Kidney (tissue), 14 donors: ENCODE results near the gene XCL1. TPM values are rescaled to one million over a fixed set of nuclear protein-coding genes. Genes with fewer than 3 reads are reported as not detected.
"Not testable (repeated sequence)": the region's sequence is repeated elsewhere in the genome, so short reads cannot be mapped to it uniquely, and the experiment has no call there.

Source experiments
- DNase-seq, 5 donors: peaks; one replicate each; pipeline ENCODE4 v3.0.0-alpha.2; 2013 to 2020
- FAIRE-seq: peaks from 2 replicates; lab custom pipeline; 2012; peaks lifted over from hg19 to GRCh38; lab: Jason Lieb, UNC
- H3K27ac ChIP-seq, 2 donors: one replicate each; pipeline ENCODE4 v1.7.0; 2013; ENCODE audit warnings: low read depth in 2 of 2, low read length in 2 of 2, inconsistent platforms in 1 of 2
- H3K27me3 ChIP-seq: one replicate; pipeline ENCODE4 v1.7.1; 2013; ENCODE audit warnings: low read length, inconsistent platforms; ENCODE audit not compliant: control insufficient read depth, insufficient read depth
- H3K36me3 ChIP-seq, 3 donors: one replicate each; pipeline versions ENCODE4 v1.7.0 to v1.7.1; 2013; ENCODE audit warnings: low read length in 3 of 3, control low read depth in 1 of 3, inconsistent platforms in 1 of 3; ENCODE audit not compliant: insufficient read depth in 3 of 3, control insufficient read depth in 2 of 3
- H3K4me1 ChIP-seq, 3 donors: one replicate each; pipeline versions ENCODE4 v1.7.0 to v1.7.1; 2013; ENCODE audit warnings: low read length in 3 of 3, inconsistent platforms in 1 of 3, low read depth in 1 of 3; ENCODE audit not compliant: control insufficient read depth in 2 of 3, insufficient read depth in 2 of 3
- H3K4me3 ChIP-seq, 3 donors: one replicate each; pipeline versions ENCODE4 v1.7.0 to v1.8.1; 2013; ENCODE audit warnings: low read length in 3 of 3, control low read depth in 1 of 3, inconsistent platforms in 1 of 3
- H3K9ac ChIP-seq, 3 donors: one replicate each; pipeline versions ENCODE4 v1.7.0 to v1.7.1; 2013; ENCODE audit warnings: low read length in 3 of 3, control low read depth in 1 of 3, inconsistent platforms in 1 of 3
- H3K9me3 ChIP-seq, 3 donors: one replicate each; pipeline versions ENCODE4 v1.7.0 to v1.7.1; 2013; ENCODE audit warnings: low read length in 3 of 3, control low read depth in 1 of 3, inconsistent platforms in 1 of 3; ENCODE audit not compliant: control insufficient read depth in 2 of 3, insufficient read depth in 1 of 3
- CTCF ChIP-seq: IDR thresholded peaks from 3 replicates; pipeline ENCODE4 v1.5.1; 2012; ENCODE audit warnings: mild to moderate bottlenecking, moderate library complexity, borderline replicate concordance; ENCODE audit not compliant: insufficient read depth; ENCODE audit errors: extremely low read depth
- intact Hi-C: fragments of 100-400 bp; cut with DNase I; formaldehyde crosslinking; loops from one replicate; pipeline ENCODE4 v1.11.1; 2022
- polyA plus RNA-seq: library from polyadenylated mRNA; stranded (reverse); fragments of 350-450 nt; fragmentation: Illumina TruSeq; extraction: RNeasy Lipid Tissue Mini Kit (QIAGEN cat#74804); gene quantifications from one replicate; pipeline ENCODE4 v1.2.3, GENCODE V29; 2014; ENCODE audit warnings: low read depth, low replicate concordance; ENCODE audit not compliant: insufficient read depth
- total RNA-seq: library from RNA; stranded (reverse); fragmentation: NEBNext Ultra II Directional; extraction: Animal tissue kit (Norgen Biotek cat#: 25700); gene quantifications from one replicate; pipeline ENCODE4 v1.2.1, GENCODE V29; 2021
- donor health status: control.
- donor health status: control.
- donor health status: control.
- donor health status: control.
- donor health status: control.
- donor health status: DM: yes; HTN: yes; CAD: no.
- donor health status: Normal renal cell carcinoma (clear cell type).

The XCL1 gene
- total and polyA plus RNA-seq, 2 donors from 2014 or later = not detected

GRCh38 chr1:168574234-168574633, 2.2 kb upstream of the XCL1 start:
- H3K4me3 ChIP-seq, H3K27me3 ChIP-seq, H3K27ac ChIP-seq, H3K9ac ChIP-seq, H3K9me3 ChIP-seq, H3K36me3 ChIP-seq, intact Hi-C loops, H3K4me1 ChIP-seq: not testable (repeated sequence)
- FAIRE-seq (peak; percentile 95), DNase-seq (peak in 3 of 5 donors; percentile 14 to 15 (median 14))
- peak; percentile 36 for TF ChIP-seq CTCF

GRCh38 chr1:168578531-168579185, 2.3 kb downstream of the XCL1 start:
- H3K9me3 ChIP-seq, H3K27ac ChIP-seq, H3K9ac ChIP-seq, FAIRE-seq, intact Hi-C loops, H3K27me3 ChIP-seq, H3K4me1 ChIP-seq, H3K4me3 ChIP-seq, H3K36me3 ChIP-seq, DNase-seq: not testable (repeated sequence)

DNA sequence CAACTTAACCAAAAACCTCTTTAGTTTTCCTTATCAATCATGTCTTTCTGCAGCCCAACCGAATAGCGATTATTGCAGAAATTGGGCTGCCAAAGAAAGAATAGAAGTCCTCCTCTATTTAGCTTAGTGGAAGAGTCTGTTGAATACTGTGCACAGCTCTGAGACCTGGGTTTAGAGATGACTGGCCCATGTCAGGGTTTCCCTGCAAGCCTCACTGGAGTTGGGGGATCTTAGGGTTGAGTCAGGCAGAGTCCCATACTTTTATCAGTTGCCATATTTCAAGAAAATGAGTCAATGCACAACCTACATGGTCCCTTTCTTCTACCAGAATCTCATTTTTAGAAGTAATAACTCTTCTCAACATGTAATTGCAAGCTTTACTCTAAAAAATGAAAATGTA, 3.9 kb downstream of the XCL1 start:
- FAIRE-seq = not testable (repeated sequence)

GRCh38 chr1:168580991-168581390, 4.6 kb downstream of the XCL1 start:
- H3K27me3 ChIP-seq, H3K9me3 ChIP-seq, H3K36me3 ChIP-seq, H3K27ac ChIP-seq, DNase-seq, intact Hi-C loops, H3K4me3 ChIP-seq, FAIRE-seq, H3K9ac ChIP-seq: not testable (repeated sequence)
- peaks cover 4 to 16% (median 8%) of the 10 kb centered on the region in 3 donors for H3K4me1 ChIP-seq

More for the DNA sequence above, 3.9 kb downstream of the XCL1 start:
- H3K27me3 ChIP-seq, intact Hi-C loops, H3K9me3 ChIP-seq, H3K27ac ChIP-seq, H3K36me3 ChIP-seq, DNase-seq, H3K4me3 ChIP-seq, H3K9ac ChIP-seq: not testable (repeated sequence)
- H3K4me1 ChIP-seq = peaks cover 4 to 11% (median 8%) of the 10 kb centered on the region in 3 donors

DNA sequence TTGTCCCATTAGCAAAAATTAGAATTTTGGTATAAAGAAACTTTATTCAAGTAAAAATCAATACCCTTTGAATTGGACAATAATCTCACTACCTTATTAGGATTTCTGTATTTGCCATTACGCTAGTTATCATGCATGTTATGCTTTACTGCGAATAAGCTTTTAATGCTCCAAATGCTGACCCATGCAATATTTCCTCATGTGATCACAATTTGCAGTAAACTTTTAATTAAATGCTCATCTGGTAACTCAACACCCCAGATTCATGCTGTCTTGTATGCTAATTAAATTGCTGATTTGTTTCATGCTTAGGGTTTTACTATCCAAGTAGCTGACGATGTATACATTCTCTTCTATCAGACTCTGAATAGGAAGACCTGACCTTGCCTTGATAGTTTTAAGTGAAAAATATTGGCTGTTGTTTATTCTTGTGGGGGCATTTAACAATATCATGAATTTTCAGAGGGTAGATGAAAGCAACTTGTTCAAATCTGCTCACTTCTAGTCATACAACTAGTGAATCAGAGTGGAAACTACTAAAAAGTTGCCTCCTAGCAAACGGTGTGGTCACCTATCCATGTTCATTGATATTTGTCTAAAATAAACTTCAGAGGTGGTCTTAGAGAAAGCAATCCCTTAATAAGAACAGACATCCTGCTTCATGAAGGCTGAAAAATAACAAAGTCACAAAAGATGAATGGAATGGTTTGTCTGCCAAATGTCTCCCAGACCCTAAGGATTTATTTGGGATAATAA, 5.6 kb downstream of the XCL1 start:
- H3K9me3 ChIP-seq = no peaks in the 10 kb centered on the region
- DNase-seq = no peak
- no peaks in the 10 kb centered on the region for H3K36me3 ChIP-seq
- H3K27me3 ChIP-seq = no peaks in the 10 kb centered on the region
- H3K9ac ChIP-seq = no peak overlapping the region
- FAIRE-seq = no peak
- TF ChIP-seq CTCF = no peak
- H3K4me3 ChIP-seq = no peak overlapping the region
- H3K27ac ChIP-seq = no peak overlapping the region
- intact Hi-C loops = no loop called here
- peaks cover 4 to 16% (median 8%) of the 10 kb centered on the region in 3 donors for H3K4me1 ChIP-seq
